GM19397 (cell line): ENCODE results near the gene ENTHD1.

Source experiments
- ATAC-seq: cut with Tn5 transposase; IDR thresholded peaks from one replicate; pipeline ENCODE4 v1.9.1; 2021; ENCODE audit warnings: mild to moderate bottlenecking, moderate library complexity; ENCODE audit not compliant: unreplicated experiment

ENTHD1 gene, protein sequence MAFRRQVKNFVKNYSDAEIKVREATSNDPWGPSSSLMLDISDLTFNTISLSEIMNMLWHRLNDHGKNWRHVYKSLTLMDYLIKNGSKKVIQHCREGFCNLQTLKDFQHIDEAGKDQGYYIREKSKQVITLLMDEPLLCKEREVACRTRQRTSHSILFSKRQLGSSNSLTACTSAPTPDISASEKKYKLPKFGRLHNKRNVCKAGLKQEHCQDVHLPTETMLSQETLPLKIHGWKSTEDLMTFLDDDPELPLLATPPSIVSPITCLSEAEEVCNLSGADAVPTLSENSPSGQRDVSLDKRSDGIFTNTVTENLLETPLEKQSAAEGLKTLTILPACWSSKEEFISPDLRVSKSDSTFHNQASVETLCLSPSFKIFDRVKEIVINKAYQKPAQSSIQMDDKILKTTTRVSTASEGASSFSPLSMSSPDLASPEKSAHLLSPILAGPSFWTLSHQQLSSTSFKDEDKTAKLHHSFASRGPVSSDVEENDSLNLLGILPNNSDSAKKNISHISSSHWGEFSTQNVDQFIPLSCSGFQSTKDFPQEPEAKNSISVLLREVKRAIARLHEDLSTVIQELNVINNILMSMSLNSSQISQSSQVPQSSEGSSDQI

DNA sequence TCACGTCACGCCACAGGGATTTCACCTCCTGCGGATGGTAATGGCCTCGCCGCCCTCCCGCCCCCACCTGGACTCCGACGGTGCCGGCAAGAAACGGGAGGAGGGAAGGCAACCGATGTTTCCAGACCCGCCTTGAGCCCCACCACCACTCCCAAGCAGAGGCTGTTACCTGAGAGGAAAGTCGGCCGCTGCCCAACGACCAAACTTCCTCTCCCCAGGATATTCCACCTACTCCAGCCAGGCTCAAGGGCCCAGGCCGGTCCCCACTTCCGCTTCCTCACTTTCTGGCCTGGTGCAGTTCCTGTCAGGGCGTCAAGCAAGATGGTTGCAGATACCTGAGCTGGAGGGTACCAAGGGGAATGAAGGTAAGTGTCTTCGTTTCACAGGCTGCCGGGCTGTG, at the start of gene ENTHD1:
ENTHD1 (minus strand) TSS at position 235 of the 400 bp plus-strand sequence. CDS start 6,012 bp downstream, outside the sequence.
- ATAC-seq, result no peak

DNA sequence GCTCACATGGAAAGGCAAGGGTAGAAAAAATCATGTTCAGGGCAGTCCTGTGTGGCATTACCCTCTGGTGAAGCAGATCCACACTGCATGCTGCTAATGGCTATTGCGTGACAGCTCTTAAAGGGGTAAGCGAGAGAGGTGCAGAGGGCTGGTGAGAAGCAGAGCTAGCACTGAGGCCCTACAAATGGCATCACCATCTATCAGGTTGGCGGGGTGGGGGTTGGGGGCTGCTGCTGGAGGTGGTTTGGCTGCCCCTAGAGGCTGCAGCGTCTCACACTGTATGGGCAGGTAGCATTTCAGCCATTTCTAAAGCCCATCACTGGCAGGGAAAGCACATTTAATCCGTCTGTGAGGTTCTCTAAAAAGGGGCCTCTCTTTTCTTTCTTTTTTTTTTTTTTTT, 49.8 kb upstream of the ENTHD1 start:
- ATAC-seq, result no peak

DNA sequence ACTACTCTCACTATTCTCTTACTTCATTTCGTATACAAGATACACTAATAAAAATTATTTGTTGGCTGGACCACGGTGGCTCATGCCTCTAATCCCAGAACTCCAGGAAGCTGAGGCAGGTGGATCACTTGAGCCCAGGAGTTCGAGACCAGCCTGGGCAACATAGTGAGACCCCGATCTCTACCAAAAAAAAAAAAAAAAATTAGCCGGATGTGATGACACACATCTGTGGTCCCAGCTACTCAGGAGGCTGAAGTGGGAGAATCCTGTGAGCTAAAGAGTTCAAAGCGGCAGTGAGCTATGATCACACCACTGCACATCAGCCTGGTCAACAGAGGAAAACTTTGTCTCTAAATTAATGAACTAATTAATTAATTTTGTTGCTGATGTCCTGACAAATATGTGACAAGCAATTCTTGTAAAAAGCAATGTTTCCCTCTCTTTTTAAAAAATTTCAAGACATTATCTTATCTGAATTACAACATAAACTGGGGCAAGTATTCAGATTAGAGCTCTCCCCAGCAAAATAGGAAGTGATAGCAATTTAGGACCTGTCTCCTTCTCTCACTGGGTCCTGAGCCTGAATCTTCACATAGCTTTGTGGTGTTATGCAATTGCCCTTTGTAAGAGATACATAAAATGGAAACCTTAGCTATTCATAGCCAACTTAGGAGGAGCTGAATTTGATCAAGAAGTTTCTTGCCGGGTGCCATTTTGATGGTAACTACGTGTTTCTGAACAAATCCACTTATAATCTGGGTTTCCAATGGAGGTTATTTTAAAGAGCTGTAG, 49.1 kb upstream of the ENTHD1 start:
- ATAC-seq, result no peak

DNA sequence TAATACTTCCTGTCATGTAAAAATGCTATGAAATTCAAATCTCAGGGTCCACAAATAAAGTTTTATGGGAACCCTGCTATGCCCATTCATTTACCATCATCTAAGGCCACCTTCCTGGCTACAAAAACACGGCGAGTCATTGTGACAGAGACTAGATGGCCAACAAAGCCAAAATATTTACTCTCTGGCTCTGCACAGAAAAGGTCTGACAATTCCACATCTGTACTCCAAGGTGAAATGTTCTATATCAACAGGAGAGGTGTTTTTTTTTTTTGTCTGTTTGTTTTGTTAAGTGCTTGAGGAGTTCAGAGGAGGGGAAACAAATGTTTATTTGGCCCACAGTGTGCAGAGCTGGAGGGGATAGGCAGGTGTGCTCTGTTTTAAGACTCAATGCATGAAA, 48.0 kb upstream of the ENTHD1 start:
- ATAC-seq, result no peak

DNA sequence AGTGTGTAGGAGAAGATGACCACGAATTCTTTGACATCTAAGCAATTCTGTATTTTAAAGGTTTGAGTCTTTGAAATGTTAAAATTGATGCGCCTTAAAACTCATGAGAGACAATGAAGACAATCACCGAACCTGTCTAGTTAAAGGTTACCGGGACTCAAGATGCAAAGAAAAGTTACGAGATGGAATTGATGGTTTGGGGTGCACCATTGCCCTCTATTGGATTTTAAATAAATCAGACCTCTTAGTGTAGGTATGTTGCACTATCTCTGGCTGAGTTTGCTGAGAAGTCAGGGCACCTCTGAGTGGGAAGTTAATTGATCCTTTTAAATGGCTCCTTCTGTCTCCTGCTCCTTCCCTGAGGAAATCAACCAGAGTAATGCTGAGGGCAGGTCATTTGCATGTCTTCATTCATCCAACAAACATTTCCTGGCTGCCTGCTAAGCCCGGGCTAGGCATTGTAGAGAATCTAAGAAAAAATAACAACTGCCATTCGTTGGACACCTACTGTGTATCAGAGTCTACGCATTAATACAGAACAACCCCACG, 47.3 kb upstream of the ENTHD1 start:
- no peak for ATAC-seq

DNA sequence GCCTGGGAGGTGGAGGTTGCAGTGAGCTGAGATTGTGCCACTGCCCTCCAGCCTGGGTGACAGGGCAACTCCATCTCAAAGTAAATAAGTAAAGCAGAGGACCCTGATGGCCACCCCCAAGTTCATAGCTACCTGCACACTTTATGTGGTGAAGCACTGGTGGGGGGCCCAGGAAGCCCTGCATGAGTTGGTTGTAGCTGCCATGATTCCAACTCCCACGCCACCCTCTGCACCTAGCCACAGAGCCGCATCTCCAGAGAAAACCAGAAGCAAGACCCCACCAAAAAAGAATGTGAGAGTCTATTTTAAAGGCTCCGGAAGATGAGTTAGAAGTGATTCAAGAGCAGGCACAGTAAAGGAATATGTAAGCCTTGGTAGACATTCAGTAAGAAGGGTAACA, 46.3 kb upstream of the ENTHD1 start:
- no peak for ATAC-seq

DNA sequence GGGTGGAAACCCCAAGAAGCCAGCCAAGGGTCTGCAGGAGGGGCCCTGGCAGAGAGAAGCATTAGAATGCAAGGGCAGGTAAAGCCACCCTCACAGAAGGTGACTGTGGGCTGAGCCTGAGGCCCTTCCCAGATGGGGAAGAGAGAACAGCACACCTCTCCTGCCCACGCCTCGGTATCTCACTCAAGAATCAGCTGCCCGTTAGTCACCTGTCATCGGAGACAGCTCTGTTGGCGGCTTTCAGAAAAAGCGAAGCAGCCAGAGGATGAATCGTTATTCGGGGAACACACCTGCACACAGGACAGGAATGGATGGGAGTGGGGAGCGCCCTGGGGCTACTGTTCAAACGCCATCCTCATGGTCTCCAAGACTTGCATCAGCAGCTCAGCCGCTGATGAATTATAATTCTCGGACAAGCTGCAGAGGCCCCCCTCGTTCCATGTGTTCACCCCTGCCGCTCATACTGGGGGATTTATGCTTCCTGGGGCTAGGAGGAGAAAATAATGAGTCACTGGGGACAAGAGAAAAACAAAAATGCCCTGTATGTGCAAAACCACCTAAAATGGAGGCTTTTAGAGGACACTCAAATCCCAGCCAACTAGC, 45.0 kb upstream of the ENTHD1 start:
- ATAC-seq, result no peak

DNA sequence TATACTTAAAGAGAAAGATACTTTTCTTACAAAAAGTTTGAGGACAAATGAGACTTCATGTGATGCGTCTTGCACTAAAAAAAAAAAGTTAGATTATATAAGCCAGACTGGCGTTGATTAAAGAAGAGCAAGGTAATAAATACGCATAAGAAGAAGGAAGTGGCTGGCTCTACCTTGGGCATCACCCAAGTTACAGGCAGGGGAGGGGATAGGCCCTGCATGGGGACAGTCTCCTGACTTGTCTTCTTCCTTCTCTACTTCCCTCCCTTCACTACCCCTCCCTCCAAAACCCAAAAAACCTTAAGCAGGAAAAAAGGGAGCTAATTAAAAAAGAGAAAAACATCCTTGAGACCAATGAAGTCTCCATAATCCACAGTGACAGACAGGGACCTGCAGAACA, 44.3 kb upstream of the ENTHD1 start:
- ATAC-seq, result no peak

DNA sequence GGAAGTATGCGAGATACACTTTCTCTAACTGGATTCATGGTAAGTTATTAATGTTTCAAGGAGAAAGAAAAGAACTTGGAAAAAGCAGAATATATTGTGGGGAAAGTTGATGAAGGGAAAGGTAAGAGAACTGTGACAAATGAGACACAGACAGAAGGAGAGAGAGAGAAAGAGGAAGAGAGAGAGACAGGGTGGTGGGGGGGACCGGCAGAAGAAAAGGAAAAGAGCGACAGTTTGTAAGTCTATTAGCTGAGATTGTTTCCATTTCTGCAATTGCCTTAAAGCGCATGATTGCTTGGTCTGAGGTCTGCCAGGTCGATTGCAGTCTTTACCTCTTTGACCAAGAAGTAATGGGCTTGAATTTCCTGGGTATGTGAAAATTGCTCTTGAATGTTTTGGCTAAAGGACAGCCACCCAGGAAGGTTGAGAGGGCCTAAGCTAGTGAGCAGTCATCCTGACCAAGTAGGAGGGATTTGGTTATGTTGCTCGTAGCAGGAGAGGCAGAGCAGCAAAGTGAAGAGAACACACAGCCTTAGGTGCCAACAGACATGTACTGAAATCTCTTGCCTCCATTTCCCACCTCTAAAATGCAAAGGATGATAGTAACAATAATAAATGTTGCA, 43.1 kb upstream of the ENTHD1 start:
- ATAC-seq, result no peak

DNA sequence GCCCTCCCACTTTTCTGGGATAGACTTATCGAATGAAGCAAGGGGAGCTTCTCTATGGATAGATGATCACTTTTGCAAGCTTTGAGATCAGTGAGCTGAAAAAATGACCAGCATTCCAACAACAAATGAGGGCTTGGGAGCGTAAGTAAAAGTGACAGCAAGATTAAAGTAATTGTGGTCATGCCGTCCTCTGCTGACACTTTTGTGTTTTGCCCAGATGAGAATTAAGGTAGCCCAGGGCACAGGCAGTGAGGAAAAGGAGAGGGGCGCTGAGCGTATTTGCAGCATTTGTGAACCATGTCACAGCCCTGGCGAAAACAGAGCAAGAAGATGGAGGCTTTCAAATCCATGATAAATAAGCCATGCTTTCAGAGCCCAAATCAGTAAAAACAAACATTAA, 42.1 kb upstream of the ENTHD1 start:
- ATAC-seq, result no peak

DNA sequence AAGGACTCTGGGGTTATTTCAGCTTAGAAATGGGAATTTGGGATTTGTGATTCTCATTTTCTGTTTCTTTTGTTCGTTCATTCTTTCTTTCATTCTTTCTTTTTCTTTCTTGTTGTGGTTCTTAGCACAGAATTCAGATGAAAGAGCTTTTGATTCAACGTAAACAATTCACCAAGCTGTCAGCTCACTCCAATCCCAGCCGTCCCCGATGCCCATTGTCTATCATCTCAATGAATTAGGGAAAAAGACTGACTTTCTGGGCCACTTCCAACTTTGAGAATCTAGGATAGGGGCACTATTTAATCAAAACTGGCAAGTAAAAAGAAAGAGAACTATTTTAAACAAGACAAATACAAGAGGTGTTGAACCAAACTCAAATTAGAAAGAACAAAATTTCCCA, 41.6 kb upstream of the ENTHD1 start:
- ATAC-seq, result no peak

DNA sequence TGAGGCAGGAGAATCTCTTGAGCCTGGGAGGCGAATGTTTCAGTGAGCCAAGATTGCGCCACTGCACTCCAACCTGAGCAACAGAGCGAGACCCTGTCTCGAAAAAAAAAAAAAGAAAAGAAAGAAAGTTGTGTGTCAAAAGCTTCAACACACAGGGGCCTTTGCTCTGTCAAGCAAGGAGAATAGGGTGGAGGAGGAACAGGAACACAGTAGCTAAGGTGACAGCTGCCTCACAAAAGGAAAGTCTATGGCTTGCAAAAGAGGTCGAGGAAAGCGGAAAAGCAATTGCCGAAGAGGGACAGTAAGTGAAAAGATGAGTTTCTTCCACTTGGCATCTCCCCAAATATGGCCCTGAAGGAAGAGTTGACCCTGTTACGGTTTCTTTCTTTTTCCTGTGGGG, 40.2 kb upstream of the ENTHD1 start:
- no peak for ATAC-seq

DNA sequence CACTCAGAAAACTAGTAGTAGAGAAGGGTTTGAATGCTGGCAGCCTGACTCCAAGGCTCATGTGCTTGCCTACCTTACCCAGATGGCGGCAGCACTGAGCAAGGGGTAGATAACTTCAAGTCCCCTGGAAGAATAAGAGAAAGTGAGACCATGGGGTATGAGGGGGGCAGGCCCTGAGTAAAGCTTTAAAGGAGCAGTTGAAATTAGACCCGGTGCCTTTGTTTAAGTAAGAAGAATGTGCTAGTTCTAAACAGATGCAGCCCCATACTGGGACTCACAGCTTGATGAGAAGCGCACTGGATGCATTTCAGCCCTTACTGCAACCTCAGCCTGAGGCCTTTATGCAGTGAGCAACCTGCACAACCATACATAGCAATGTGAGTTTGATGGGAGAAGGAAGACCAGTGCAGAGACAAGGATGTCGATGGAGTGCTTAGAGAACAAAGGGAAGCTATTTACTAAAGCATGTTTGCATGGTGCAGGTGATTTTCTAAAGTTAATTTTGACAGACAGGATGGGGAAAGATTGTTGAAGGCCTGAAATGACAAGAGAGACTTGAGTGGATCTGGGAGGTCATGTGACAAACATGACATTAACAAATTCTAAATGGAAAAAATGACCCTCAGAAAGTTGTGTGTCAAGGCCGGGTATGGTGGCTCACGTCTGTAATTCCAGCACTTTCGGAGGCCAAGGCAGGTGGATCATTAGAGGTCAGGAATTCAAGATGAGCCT, 39.5 kb upstream of the ENTHD1 start:
- no peak for ATAC-seq

DNA sequence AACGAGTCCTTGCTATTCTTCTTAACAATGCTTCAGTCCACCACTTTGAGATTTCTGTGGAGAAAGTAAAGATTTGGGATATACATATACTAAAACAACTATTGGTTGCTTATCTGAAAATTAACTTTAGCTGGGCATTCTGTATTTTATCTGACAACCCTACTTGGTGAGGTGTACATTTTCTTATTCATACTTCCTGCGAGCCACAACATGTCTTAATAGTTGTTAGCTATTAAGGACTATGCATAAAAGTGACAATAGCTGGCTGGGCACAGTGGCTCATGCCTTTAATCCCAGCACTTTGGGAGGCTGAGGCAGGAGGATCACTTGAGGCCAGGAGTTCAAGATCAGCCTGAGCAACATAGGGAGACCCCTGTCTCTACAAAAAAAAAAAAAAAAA, 38.6 kb upstream of the ENTHD1 start:
- ATAC-seq, result no peak

DNA sequence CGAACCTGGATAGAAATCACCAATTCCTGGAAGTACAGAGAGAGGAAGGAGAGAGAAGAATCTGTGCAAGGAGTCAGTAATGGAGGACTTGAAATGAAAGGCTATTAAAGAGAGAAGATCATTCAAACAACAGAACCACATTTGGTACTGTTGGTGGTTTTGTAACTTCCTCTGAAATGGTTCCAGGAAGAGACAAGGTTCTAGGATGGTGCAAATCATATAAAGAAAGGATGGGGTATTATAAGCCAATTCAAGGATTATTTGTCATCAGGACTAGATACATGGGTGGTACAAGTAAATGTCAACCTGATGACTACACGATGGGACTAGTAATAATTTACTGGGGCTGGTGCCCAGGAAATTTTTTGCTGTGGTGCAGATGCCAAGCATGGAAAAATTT, 37.7 kb upstream of the ENTHD1 start:
- ATAC-seq, result no peak

DNA sequence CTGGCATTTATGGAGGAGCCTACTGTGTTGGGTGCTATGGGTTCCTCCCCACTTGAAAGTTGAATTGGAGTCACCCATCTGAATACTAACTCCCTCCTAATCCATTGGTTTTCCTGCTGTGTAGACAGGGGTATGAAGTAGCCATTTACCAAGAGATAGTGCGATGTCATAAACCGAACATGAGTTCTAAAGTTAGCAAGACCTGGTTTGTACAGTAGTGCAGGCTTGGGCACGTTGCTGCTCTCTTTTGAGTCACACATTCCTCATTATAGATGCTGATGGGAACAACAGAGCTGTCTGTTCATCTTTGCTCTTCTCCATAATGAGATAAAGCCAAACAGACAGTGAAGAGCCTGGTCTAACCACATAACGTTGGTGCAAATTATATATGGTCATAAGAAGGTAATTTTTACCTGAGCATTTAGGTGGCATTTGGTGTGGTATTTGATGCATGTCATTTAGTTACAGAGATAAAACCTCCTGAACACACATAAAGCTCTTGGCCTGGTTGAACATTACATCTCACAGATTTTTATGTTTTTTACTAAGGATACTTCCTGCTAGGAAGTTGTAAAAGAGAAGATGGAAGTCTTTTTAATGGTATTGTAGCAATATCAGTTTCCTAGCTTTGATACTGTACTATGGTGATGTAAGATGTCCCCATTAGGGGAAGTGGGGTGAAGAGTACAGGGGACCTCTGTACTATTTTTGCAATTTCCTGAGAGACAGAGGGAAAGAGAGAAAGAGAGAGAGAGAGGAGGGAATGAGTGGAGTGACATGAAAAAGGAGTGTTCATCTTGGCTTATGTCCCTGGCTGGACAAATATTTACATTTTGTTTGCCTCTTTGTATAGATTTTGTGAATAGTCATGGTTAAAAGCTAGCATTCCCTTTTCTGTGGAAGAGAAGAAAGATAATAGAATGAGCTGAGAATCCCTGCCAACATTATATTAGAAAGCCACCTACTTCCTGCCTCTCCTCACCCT, 35.3 kb upstream of the ENTHD1 start:
- no peak for ATAC-seq

DNA sequence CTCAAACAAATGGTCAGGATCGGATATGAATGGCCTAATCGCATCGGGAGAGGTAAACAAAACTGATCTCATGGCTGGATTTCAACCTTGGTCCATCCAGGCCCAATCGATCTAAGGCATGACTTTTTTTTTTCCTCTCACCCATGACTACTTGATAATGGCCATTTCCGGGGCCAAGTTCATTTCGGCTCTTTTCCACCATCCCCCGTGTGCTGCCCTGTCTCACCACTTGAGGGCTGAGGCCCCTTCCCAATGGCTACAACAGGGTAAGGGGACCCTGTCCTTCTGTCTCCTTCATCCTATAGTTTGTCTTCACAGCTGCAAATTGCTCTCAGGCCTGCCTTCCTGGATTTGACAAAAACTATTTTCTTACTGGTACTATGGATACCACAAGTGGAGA, 34.0 kb upstream of the ENTHD1 start:
- no peak for ATAC-seq

DNA sequence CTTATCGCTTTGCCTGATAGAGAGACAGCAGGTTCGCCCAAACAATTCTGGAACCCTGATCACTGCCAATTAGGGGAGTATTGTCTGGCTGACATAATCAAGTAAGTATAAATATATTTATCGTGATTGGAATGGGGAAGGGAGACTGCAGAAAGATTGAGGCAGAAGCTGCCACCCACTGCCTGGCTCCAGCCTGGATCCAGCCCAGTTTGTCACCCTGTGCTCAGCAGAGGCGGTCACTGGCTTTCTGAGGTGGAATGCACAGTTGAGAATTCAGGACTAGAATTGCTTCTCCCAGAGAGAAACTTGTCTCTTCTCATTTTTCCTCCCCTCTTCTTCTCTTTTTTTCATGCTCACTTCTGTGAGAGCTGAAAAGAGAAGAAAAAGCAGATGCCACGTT, 33.2 kb upstream of the ENTHD1 start:
- no peak for ATAC-seq
